ENCODE data around the gene CAMSAP2. TPM values are rescaled to one million over a fixed set of nuclear protein-coding genes. Genes with fewer than 3 reads are reported as not detected.

CAMSAP2 gene
- total and polyA plus RNA-seq, 2 of the 8 experiments (the other 6 are each of a cell fraction or from before 2014, with no cell fraction given): 4.2 to 27.6 TPM

- 77% methylated on average over 2 of the region's 2 CpGs; no CpG with 5 or more reads in 1 of the 2 experiments for WGBS, 2 experiments (ENCODE audit: extremely low coverage in 1 of 2, insufficient coverage in 1 of 2, insufficient read length in 1 of 2, insufficient replicate concordance in 2 of 2, low coverage in 1 of 2, low lambda C conversion rate in 2 of 2, missing lambda C conversion rate in 1 of 2)
- no peak overlapping the region for H2BK12ac ChIP-seq (ENCODE audit: low read depth, low read length)
- no peak overlapping the region for H3K27ac ChIP-seq (ENCODE audit: low read depth, low read length)
- FAIRE-seq (no peak), DNase-seq (ENCODE audit: low read depth in 1 of 2, low spot score in 2 of 2) (no peak)
- H3K56ac ChIP-seq (replicated peaks; ENCODE audit: insufficient read length, low read depth, low read length): no peak overlapping the region
- no peak overlapping the region for H4K5ac ChIP-seq (ENCODE audit: insufficient read length, low read depth, low read length)
- no peak overlapping the region for H3K9ac ChIP-seq (replicated peaks in 1 of 4; ENCODE audit: extremely low read depth in 1 of 4, low read depth in 3 of 4, low read length in 3 of 4)
- H3K4me3 ChIP-seq (ENCODE audit: extremely low read depth in 1 of 4, insufficient read depth in 2 of 4, low read depth in 3 of 4, low read length in 4 of 4): no peak overlapping the region
- no peak overlapping the region for H4K91ac ChIP-seq (replicated peaks; ENCODE audit: insufficient read length, low read length)
- no peaks in the 10 kb centered on the region for H3K79me2 ChIP-seq (ENCODE audit: control insufficient read depth in 1 of 2, insufficient read depth in 2 of 2, low read length in 2 of 2)
- H2BK15ac ChIP-seq (ENCODE audit: low read length): no peak overlapping the region
- no peaks in the 10 kb centered on the region for H4K20me1 ChIP-seq (replicated peaks in 1 of 2; ENCODE audit: control insufficient read depth in 1 of 2, insufficient read depth in 2 of 2, low read length in 2 of 2)
- ChIA-PET POLR2A (ENCODE audit: partially characterized antibody) (no interaction called here), CTCF (ENCODE audit: partially characterized antibody) (interaction anchor here (0.6 to 3.2 kb wide), 3 partner anchors 9 to 217 kb away, joined by 3 to 9 read pairs (median 3); partner anchors contain the start of gene KIF14)
- H3K18ac ChIP-seq (ENCODE audit: extremely low read depth, low read length): no peak overlapping the region
- no peak overlapping the region for H4K8ac ChIP-seq (ENCODE audit: extremely low read depth, insufficient read depth, low read length)
- TF ChIP-seq MAX (IDR thresholded peaks at IDR 0.05) (no peak), CTCF (IDR thresholded peaks at IDR 0.05; ENCODE audit: control extremely low read depth in 1 of 3, insufficient read depth in 1 of 3, low read depth in 1 of 3, low read length in 3 of 3) (peak in 1 of 3 experiments; percentile 18; a peak in 2 of 4 replicates)
- peaks cover 0 to 12% (median 1%) of the 10 kb centered on the region in 4 experiments; a peak in 2 of 8 replicates for H3K36me3 ChIP-seq (ENCODE audit: control insufficient read depth in 2 of 4, insufficient read depth in 4 of 4, low read length in 3 of 4)
- H3K23ac ChIP-seq (ENCODE audit: insufficient read length): no peak overlapping the region
- H3K9me3 ChIP-seq (ENCODE audit: insufficient read depth in 2 of 2, low read depth in 1 of 2, low read length in 1 of 2): no peaks in the 10 kb centered on the region
- no peaks in the 10 kb centered on the region for H3K79me1 ChIP-seq (ENCODE audit: low read depth, low read length)
- no peak overlapping the region for H2BK20ac ChIP-seq (ENCODE audit: low read length)
- no peaks in the 10 kb centered on the region for H3K27me3 ChIP-seq (replicated peaks in 1 of 4; ENCODE audit: control insufficient read depth in 3 of 4, extremely low read depth in 1 of 4, insufficient read depth in 3 of 4, low read length in 3 of 4)
- no peak overlapping the region for H2AFZ ChIP-seq (ENCODE audit: low read length)
- H3K14ac ChIP-seq (ENCODE audit: insufficient read length): no peak overlapping the region
- no peak overlapping the region for H2BK5ac ChIP-seq (ENCODE audit: low read depth, low read length)
- no peak overlapping the region for H3K4ac ChIP-seq (replicated peaks; ENCODE audit: insufficient read length, low read depth, low read length)
- no peak overlapping the region for H3K4me2 ChIP-seq (ENCODE audit: insufficient read depth in 1 of 2, low read depth in 2 of 2, low read length in 2 of 2)
- H2AK5ac ChIP-seq (ENCODE audit: low read depth, low read length): no peak overlapping the region
- H3K23me2 ChIP-seq (ENCODE audit: low read depth, low read length): no peaks in the 10 kb centered on the region
- no peaks in the 10 kb centered on the region for H3K4me1 ChIP-seq (replicated peaks in 1 of 4; ENCODE audit: control insufficient read depth in 3 of 4, insufficient read depth in 4 of 4, low read length in 3 of 4)
- no peak overlapping the region for H2BK120ac ChIP-seq (replicated peaks; ENCODE audit: low read depth, low read length)
Observed at GRCh38 chr1:200837931-200838571, 99.4 kb downstream of the CAMSAP2 start.
